HepG2 (cell line): Measurements from ENCODE around the gene COL18A1. TPM values are rescaled to one million over a fixed set of nuclear protein-coding genes. Genes with fewer than 3 reads are reported as not detected.

Experiments
- ATAC-seq: fragments of 200-7000 bp; cut with Tn5 transposase; 3 replicates; pipeline ENCODE4 v1.9.1; 2020; ENCODE audit warnings: mild to moderate bottlenecking, moderate library complexity
- BruUV-seq: library from RNA; stranded (reverse); fragments of 400-500 nt; replicated peaks from 2 replicates; lab custom pipeline; 2021; lab: Mats Ljungman, UMichigan
- CTCF ChIA-PET: fragments of 300-600 bp; formaldehyde crosslinking; extraction: SDS; loops from one replicate; lab custom pipeline; 2021; ENCODE audit warnings: low total read pairs, inconsistent platforms, low intra/inter-chr PET ratio; lab: Yijun Ruan, JAX
- POLR2A ChIA-PET: fragments of 350-600 bp; sonication (Branson Sonifier 250); formaldehyde crosslinking; loops from one replicate; lab custom pipeline; 2020; ENCODE audit warnings: antibody characterized with exemption, inconsistent platforms; lab: Yijun Ruan, JAX
- DNase-seq: peaks from one replicate; pipeline ENCODE4 v3.0.0-alpha.2; 2015; ENCODE audit warnings: low spot score
- FAIRE-seq: peaks from 3 replicates; lab custom pipeline; 2011; peaks lifted over from hg19 to GRCh38; lab: Jason Lieb, UNC
- H2AFZ ChIP-seq: one replicate; pipeline ENCODE4 v1.6.1; 2011; ENCODE audit warnings: low read length, inconsistent platforms
- H3K27ac ChIP-seq: fragments of 300-600 bp; 3 replicates; pipeline ENCODE4 v1.8.0; 2011; ENCODE audit warnings: mixed run types, mild to moderate bottlenecking, mixed read lengths, low read length, inconsistent platforms; ENCODE audit not compliant: insufficient read depth; ENCODE audit errors: extremely low read length
- H3K27me3 ChIP-seq, 2 experiments: fragments of 200-600 bp in 1 of 2; 2 replicates in 1 of 2; 3 replicates in 1 of 2; pipeline versions ENCODE4 v1.6.0 to v1.8.0; 2011; ENCODE audit warnings: low read length in 2 of 2, mild to moderate bottlenecking in 2 of 2, moderate library complexity in 2 of 2, inconsistent platforms in 1 of 2; ENCODE audit not compliant: insufficient read depth in 2 of 2, control insufficient read depth in 1 of 2
- H3K36me3 ChIP-seq, 2 experiments: fragments of 200-600 bp in 1 of 2; replicated peaks in 1 of 2; 2 replicates in 1 of 2; 3 replicates in 1 of 2; pipeline versions ENCODE4 v1.5.1 to v1.8.0; 2011; ENCODE audit warnings: low read length in 2 of 2, inconsistent platforms in 1 of 2; ENCODE audit not compliant: insufficient read depth in 2 of 2, control insufficient read depth in 1 of 2
- H3K4me1 ChIP-seq: 2 replicates; pipeline ENCODE4 v1.5.1; 2012; ENCODE audit warnings: low read length, inconsistent platforms; ENCODE audit not compliant: insufficient read depth
- H3K4me2 ChIP-seq: 2 replicates; pipeline ENCODE4 v1.6.0; 2011; ENCODE audit warnings: low read depth, low read length, inconsistent platforms
- H3K4me3 ChIP-seq, 3 experiments: fragments of 200-600 bp in 1 of 3; sonication (generic), shearing (Covaris generic) in 1 of 3; replicated peaks in 1 of 3; 2 replicates each; pipeline ENCODE4 v1.5.1; 2011 to 2016; ENCODE audit warnings: low read length in 3 of 3, inconsistent platforms in 2 of 3, low read depth in 2 of 3, mild to moderate bottlenecking in 2 of 3, control low read depth in 1 of 3, mixed read lengths in 1 of 3; ENCODE audit not compliant: insufficient read depth in 1 of 3
- H3K79me2 ChIP-seq: one replicate; pipeline ENCODE4 v1.6.1; 2011; ENCODE audit warnings: low read length, inconsistent platforms; ENCODE audit not compliant: insufficient read depth
- H3K9ac ChIP-seq: 2 replicates; pipeline ENCODE4 v1.6.0; 2011; ENCODE audit warnings: mild to moderate bottlenecking, low read depth, low read length, inconsistent platforms; ENCODE audit not compliant: insufficient read depth
- H3K9me3 ChIP-seq: 2 replicates; pipeline ENCODE4 v1.5.1; 2012; ENCODE audit warnings: mild to moderate bottlenecking, low read length
- H4K20me1 ChIP-seq: 2 replicates; pipeline ENCODE4 v1.6.0; 2011; ENCODE audit warnings: inconsistent platforms, mild to moderate bottlenecking, low read length, moderate library complexity; ENCODE audit not compliant: insufficient read depth
- CEBPB ChIP-seq: IDR thresholded peaks from 2 replicates; pipeline ENCODE4 v1.6.1; 2011; ENCODE audit warnings: low read depth, low read length, improper control_type of control experiment, borderline replicate concordance
- CREB1 ChIP-seq, 2 experiments: fragments of 450-650 bp in 1 of 2; IDR thresholded peaks; 2 replicates each; pipeline ENCODE4 v1.6.1; 2016 to 2017; ENCODE audit warnings: control low read depth in 1 of 2, mild to moderate bottlenecking in 1 of 2, missing compliant biosample characterization in 1 of 2, missing genetic modification characterization in 1 of 2
- ZNF160 ChIP-seq: sonication (generic); formaldehyde crosslinking; IDR thresholded peaks from 2 replicates; pipeline ENCODE4 v1.8.0; 2022; ENCODE audit warnings: mild to moderate bottlenecking, inconsistent platforms, missing genetic modification reagents
- ZNF264 ChIP-seq: sonication (generic); formaldehyde crosslinking; IDR thresholded peaks from 2 replicates; pipeline ENCODE4 v1.4.0; 2020; ENCODE audit warnings: missing genetic modification reagents
- ZNF768 ChIP-seq: sonication (generic); formaldehyde crosslinking; IDR thresholded peaks from 2 replicates; pipeline ENCODE4 v1.4.0; 2020; ENCODE audit warnings: missing genetic modification reagents
- WGBS: methylation state at CpG from one replicate; pipeline ENCODE4 v1.1.6; 2017; ENCODE audit warnings: low lambda C conversion rate; 5-methylcytosine and 5-hydroxymethylcytosine counted together
- in situ Hi-C: cut with HindIII; loops from 2 replicates; pipeline ENCODE4 v1.10.0; 2017; ENCODE audit warnings: low pct_unique_long_range_greater_than_20kb; ENCODE audit not compliant: extremely low pct_ligation_motif_present
- intact Hi-C: fragments of 100-400 bp; cut with micrococcal nuclease; formaldehyde crosslinking; loops from one replicate; pipeline ENCODE4 v1.10.0; 2022; ENCODE audit not compliant: unreplicated experiment
- polyA plus RNA-seq, 8 experiments: library from polyadenylated mRNA; depleted of rRNA in 3 of 8; stranded (reverse) in 7 of 8; unstranded in 1 of 8; fragments of >200 nt; fragmentation: Illumina TruSeq in 4 of 8; extraction: Trizol in 4 of 8; gene quantifications; 2 replicates each; pipeline versions ENCODE4 v1.2.1 to v1.2.3, GENCODE V29; 2011 to 2016; ENCODE audit warnings: low read depth in 4 of 8, missing spikeins in 1 of 8, mixed read lengths in 1 of 8; ENCODE audit not compliant: insufficient read depth in 1 of 8
- total RNA-seq, 5 experiments: library from RNA; depleted of rRNA; stranded (reverse); fragments of >200 nt; fragmentation: Illumina TruSeq; extraction: Trizol; gene quantifications; 2 replicates each; pipeline ENCODE4 v1.2.3, GENCODE V29; 2016; ENCODE audit warnings: low read depth in 1 of 5
- TF ChIP-seq, protein P1 (sequence below): sonication (generic); formaldehyde crosslinking; conservative IDR thresholded peaks from 2 replicates; pipeline ENCODE4 v1.4.0; 2020; ENCODE audit warnings: missing genetic modification reagents
- TF ChIP-seq, protein P2 (sequence below): sonication (generic); formaldehyde crosslinking; IDR thresholded peaks from 2 replicates; pipeline ENCODE4 v1.5.1; 2020; ENCODE audit warnings: missing genetic modification reagents, mild to moderate bottlenecking, borderline replicate concordance

COL18A1 gene
- total and polyA plus RNA-seq, 2 of the 13 experiments (the other 11 are each of a cell fraction or from before 2014, with no cell fraction given), result 79.0 to 102 TPM

DNA sequence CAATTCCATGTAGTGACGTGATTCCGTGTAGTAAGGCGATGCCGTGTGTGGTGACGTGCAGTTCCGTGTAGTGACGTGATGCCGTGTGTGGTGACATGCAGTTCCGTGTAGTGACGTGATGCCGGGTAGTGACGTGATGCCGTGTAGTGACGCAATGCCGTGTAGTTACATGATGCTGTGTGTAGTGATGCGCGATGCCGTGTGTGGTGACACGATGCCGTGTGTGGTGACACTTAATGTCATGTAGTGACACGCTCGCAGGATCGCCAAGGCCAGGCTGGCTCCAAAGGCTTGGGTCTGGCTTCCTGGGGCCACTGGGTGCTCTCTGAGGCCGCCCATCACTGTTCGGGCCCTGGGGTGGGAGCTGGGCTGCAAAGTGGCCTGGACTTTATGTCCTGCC, 14.2 kb downstream of the COL18A1 start:
- no TSS peak for BruUV-seq
- Histone ChIP-seq H3K4me3 (no peak overlapping the region), H3K4me2 (no peak overlapping the region), H3K27ac (no peak overlapping the region), H3K4me1 (peaks cover 60% of the 10 kb centered on the region), H4K20me1 (peaks cover 48% of the 10 kb centered on the region; the same call in 1 of the 2 replicates), H2AFZ (no peak overlapping the region), H3K9me3 (no peaks in the 10 kb centered on the region), H3K79me2 (peaks cover 91% of the 10 kb centered on the region), H3K36me3 (peaks cover 2 to 10% of the 10 kb centered on the region in 2 experiments; a peak in 4 of 5 replicates), H3K27me3 (no peaks in the 10 kb centered on the region), H3K9ac (no peak overlapping the region)
- CTCF ChIA-PET, result no interaction called here
- in situ Hi-C loops, result no loop called here
- ATAC-seq, result no peak
- WGBS, result 98% methylated on average over 23 of the region's 25 CpGs
- intact Hi-C loops, result no loop called here
- TF ChIP-seq CEBPB (peak; percentile 62; the same call in 1 of the 2 replicates), ZNF768 (no peak), ZNF264 (CRISPR knock-in tag) (no peak), CREB1 (IDR thresholded peaks at IDR 0.05) (peak; percentile 43; the same call in 1 of the 2 replicates), CREB1 (CRISPR knock-in tag; IDR thresholded peaks at IDR 0.05) (no peak), ZNF160 (no peak)
- TF ChIP-seq, protein P1, sequence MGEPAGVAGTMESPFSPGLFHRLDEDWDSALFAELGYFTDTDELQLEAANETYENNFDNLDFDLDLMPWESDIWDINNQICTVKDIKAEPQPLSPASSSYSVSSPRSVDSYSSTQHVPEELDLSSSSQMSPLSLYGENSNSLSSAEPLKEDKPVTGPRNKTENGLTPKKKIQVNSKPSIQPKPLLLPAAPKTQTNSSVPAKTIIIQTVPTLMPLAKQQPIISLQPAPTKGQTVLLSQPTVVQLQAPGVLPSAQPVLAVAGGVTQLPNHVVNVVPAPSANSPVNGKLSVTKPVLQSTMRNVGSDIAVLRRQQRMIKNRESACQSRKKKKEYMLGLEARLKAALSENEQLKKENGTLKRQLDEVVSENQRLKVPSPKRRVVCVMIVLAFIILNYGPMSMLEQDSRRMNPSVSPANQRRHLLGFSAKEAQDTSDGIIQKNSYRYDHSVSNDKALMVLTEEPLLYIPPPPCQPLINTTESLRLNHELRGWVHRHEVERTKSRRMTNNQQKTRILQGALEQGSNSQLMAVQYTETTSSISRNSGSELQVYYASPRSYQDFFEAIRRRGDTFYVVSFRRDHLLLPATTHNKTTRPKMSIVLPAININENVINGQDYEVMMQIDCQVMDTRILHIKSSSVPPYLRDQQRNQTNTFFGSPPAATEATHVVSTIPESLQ (CRISPR knock-in tag), result no peak
- TF ChIP-seq, protein P2, sequence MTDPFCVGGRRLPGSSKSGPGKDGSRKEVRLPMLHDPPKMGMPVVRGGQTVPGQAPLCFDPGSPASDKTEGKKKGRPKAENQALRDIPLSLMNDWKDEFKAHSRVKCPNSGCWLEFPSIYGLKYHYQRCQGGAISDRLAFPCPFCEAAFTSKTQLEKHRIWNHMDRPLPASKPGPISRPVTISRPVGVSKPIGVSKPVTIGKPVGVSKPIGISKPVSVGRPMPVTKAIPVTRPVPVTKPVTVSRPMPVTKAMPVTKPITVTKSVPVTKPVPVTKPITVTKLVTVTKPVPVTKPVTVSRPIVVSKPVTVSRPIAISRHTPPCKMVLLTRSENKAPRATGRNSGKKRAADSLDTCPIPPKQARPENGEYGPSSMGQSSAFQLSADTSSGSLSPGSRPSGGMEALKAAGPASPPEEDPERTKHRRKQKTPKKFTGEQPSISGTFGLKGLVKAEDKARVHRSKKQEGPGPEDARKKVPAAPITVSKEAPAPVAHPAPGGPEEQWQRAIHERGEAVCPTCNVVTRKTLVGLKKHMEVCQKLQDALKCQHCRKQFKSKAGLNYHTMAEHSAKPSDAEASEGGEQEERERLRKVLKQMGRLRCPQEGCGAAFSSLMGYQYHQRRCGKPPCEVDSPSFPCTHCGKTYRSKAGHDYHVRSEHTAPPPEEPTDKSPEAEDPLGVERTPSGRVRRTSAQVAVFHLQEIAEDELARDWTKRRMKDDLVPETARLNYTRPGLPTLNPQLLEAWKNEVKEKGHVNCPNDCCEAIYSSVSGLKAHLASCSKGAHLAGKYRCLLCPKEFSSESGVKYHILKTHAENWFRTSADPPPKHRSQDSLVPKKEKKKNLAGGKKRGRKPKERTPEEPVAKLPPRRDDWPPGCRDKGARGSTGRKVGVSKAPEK (CRISPR knock-in tag), result no peak
- no peak for FAIRE-seq
- POLR2A ChIA-PET, result interaction anchor here (8.9 kb wide), 1 partner anchor 9 kb away, joined by 210 read pairs; no protein-coding TSS in a partner anchor
- DNase-seq, result no peak
